ENCODE results near the gene BSCL2. TPM values are rescaled to one million over a fixed set of nuclear protein-coding genes. Genes with fewer than 3 reads are reported as not detected.
"Not testable (repeated sequence)": the region's sequence is repeated elsewhere in the genome, so short reads cannot be mapped to it uniquely, and the experiment has no call there.

BSCL2 gene
- total and polyA plus RNA-seq, 11 donors: 13.3 to 39.4 (median 20.5) TPM

DNA sequence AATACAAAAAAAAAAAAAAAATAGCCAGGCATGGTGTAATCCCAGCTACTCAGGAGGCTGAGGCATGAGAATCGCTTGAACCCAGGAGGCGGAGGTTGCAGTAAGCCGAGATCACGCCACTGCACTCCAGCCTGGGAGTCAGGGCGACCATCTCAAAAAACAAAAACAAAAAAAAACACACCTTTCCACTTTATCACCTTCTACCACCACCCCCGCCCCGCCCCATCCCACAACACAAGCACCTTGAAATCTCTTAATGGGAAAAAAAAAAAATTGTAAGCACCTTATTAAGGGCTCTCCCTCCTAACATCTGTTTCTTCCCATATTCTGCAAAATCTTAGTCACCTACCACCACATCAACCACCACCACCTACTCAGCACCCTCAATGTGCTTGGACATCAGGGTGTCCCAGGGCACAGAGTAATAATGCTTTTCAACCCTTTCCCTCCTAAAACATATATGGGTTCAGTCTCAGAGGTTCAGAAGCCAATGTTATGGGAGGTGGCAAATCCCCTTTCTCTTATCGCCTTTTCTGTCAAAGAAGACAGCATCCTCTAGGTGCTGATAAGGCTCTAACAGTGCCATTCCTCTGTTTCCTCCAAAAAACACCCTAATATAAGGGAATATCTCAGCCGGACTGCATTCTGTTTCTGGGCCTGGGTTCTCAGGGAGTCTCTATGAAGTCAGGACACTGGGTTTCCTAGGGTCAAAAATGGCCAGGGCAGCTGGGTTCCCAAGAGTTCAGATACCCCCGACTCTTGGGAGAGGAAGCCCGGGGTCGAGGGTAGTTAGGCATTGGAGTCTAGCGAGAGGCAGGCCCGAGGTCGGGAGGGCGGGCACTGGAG is 54.8 kb downstream of the BSCL2 start:
- H3K9me3 ChIP-seq: no peaks in the 10 kb centered on the region
- peak in 1 of 5 donors; percentile 24 for DNase-seq
- H3K27me3 ChIP-seq: no peaks in the 10 kb centered on the region
- 37 to 40% (median 39%) methylated on average over 16 of the region's 16 CpGs for WGBS, 4 donors
- H3K4me1 ChIP-seq: peaks cover 0 to 20% (median 14%) of the 10 kb centered on the region in 12 donors
- ATAC-seq: no peak
- TF ChIP-seq, protein P1, sequence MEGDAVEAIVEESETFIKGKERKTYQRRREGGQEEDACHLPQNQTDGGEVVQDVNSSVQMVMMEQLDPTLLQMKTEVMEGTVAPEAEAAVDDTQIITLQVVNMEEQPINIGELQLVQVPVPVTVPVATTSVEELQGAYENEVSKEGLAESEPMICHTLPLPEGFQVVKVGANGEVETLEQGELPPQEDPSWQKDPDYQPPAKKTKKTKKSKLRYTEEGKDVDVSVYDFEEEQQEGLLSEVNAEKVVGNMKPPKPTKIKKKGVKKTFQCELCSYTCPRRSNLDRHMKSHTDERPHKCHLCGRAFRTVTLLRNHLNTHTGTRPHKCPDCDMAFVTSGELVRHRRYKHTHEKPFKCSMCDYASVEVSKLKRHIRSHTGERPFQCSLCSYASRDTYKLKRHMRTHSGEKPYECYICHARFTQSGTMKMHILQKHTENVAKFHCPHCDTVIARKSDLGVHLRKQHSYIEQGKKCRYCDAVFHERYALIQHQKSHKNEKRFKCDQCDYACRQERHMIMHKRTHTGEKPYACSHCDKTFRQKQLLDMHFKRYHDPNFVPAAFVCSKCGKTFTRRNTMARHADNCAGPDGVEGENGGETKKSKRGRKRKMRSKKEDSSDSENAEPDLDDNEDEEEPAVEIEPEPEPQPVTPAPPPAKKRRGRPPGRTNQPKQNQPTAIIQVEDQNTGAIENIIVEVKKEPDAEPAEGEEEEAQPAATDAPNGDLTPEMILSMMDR (IDR thresholded peaks at IDR 0.05): no peak
- no peak for TF ChIP-seq POLR2A (IDR thresholded peaks at IDR 0.05)
- peaks cover 0 to 25% (median 21%) of the 10 kb centered on the region in 9 donors for H3K36me3 ChIP-seq
- H3K4me3 ChIP-seq: peak overlapping the region; percentile 73 to 97 (median 92)
- H3K27ac ChIP-seq: peak overlapping the region; percentile 63 to 96 (median 91)
- intact Hi-C loops (cut with DNase I): no loop called here

DNA sequence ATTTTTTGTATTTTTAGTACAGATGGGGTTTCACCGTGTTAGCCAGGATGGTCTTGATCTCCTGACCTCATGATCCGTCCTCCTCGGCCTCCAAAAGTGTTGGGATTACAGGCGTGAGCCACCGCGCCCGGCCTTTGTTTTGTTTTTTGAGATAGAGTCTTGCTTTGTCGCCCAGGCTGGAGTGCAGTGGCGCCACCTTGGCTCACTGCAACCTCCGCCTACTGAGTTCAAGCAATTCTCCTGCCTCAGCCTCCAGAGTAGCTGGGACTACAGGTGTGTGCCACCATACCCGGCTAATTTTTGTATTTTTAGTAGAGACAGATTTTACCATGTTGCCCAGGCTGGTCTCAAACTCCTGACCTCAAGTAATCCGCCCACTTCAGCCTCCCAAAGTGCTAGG is 56.9 kb downstream of the BSCL2 start:
- 95 to 98% (median 97%) methylated on average over 12 of the region's 12 CpGs for WGBS, 4 donors
- ATAC-seq; H3K4me3 ChIP-seq; H3K9me3 ChIP-seq; H3K27ac ChIP-seq; intact Hi-C loops (cut with DNase I); H3K27me3 ChIP-seq: not testable (repeated sequence)
- Histone ChIP-seq H3K4me1 (peaks cover 0 to 35% (median 27%) of the 10 kb centered on the region in 12 donors), H3K36me3 (peaks cover 0 to 27% (median 21%) of the 10 kb centered on the region in 9 donors)
- peak in 1 of 5 donors; percentile 34 for DNase-seq

DNA sequence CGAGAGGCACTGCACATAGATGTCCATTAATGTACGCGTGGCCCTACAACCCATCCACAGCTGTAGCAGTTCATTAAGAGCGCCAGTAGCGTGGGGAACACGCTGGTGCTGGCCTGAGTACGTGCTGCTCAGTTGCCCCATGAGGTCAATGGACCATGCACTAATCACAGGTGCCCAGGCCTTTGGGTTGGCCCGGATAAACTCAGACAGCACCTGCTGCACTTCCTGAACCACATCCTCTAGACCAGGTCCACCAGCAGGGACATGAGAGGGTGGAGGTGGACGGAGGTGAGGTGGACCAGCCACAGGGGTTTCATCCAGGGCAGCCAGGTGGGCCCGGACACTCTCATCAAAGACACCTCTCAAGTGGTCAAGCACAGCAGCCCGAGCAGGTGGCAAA is 57.7 kb downstream of the BSCL2 start:
- intact Hi-C loops (cut with DNase I): loop anchor here in 3 of 10 donors (5.0 kb wide), 1 partner anchor 37 kb away; the partner anchor contains the start of genes EML3 (in 3 of the 3) and ROM1 (in 3 of the 3)
- ATAC-seq (no peak), DNase-seq (no peak)
- peaks cover 0 to 43% (median 34%) of the 10 kb centered on the region in 12 donors for H3K4me1 ChIP-seq
- H3K4me3 ChIP-seq: no peak overlapping the region
- TF ChIP-seq, protein P1 (IDR thresholded peaks at IDR 0.05): no peak
- TF ChIP-seq POLR2A (IDR thresholded peaks at IDR 0.05): no peak
- peaks cover 0 to 29% (median 23%) of the 10 kb centered on the region in 9 donors for H3K36me3 ChIP-seq
- 85 to 93% (median 91%) methylated on average over 7 to 11 of the region's 11 CpGs for WGBS, 4 donors
- H3K27ac ChIP-seq: no peak overlapping the region
- H3K27me3 ChIP-seq: no peaks in the 10 kb centered on the region
- no peaks in the 10 kb centered on the region for H3K9me3 ChIP-seq

DNA sequence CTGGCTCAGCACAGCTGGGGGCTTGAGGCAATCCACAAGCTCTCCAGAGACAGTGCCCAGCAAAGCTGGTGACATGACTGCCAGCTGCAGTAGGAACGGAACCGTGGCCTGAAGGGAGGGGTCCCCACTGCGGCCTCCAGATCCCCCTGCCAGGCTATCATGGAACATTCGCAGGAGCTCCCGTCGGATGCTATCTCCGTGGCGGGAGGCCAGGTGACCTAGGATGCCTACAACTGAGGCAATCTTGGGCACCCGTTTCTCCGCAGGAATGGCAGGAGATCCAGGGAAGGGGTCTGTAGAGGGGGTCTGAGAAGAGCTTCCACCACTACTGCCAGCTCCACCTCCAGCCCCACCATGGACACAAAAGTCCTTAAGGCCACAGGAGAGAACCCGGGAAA is 58.3 kb downstream of the BSCL2 start:
- peaks cover 0 to 44% (median 34%) of the 10 kb centered on the region in 12 donors for H3K4me1 ChIP-seq
- intact Hi-C loops (cut with DNase I): loop anchor here in 3 of 10 donors (5.0 kb wide), 1 partner anchor 37 kb away; the partner anchor contains the start of genes EML3 (in 3 of the 3) and ROM1 (in 3 of the 3)
- H3K27me3 ChIP-seq: no peaks in the 10 kb centered on the region
- H3K9me3 ChIP-seq: no peaks in the 10 kb centered on the region
- ATAC-seq (no peak), DNase-seq (peak in 1 of 5 donors; percentile 33)
- H3K4me3 ChIP-seq: no peak overlapping the region
- peaks cover 0 to 34% (median 28%) of the 10 kb centered on the region in 9 donors for H3K36me3 ChIP-seq
- WGBS, 4 donors: 80 to 86% (median 85%) methylated on average over 11 of the region's 11 CpGs
- TF ChIP-seq POLR2A (IDR thresholded peaks at IDR 0.05): no peak
- TF ChIP-seq, protein P1 (IDR thresholded peaks at IDR 0.05): no peak
- no peak overlapping the region for H3K27ac ChIP-seq
